ENCODE results near the gene PRKCE.
A peak's percentile ranks its signal among the peaks of the same experiment; 100 is the strongest.

Gene PRKCE

DNA sequence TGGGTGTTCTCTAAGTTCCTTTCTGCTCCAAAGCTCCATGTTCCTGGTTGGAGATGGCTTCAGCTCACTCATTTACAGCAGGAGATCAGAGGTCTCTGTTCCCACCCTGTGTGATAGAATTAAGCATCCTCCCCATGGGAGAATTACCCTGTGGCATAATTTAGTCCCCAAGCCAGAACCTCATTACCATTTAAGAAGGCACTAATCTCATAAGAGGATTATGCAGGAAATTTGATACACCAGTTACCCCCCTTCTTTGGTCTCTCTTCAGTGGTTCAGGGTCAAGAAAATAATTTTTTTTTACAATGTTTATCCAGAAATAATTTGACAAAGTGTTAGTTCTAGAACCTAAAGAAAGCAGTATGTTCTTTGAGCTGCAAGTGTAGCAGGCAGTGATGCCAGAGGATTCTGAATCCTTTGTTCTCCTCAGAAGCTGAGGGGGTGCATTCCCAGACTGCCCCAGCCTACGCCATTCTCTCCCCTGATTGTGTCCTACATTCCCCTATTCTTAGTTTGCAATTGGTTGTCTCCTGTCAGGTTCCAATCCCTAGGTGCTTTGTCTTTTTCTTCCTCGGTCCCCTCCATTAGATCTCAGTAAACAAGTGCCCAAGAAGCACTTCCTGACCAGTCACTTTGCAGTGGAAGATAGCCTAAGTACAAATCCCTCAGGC is 163.6 kb downstream of the PRKCE start:
- peak; percentile 40 for DNase-seq

DNA sequence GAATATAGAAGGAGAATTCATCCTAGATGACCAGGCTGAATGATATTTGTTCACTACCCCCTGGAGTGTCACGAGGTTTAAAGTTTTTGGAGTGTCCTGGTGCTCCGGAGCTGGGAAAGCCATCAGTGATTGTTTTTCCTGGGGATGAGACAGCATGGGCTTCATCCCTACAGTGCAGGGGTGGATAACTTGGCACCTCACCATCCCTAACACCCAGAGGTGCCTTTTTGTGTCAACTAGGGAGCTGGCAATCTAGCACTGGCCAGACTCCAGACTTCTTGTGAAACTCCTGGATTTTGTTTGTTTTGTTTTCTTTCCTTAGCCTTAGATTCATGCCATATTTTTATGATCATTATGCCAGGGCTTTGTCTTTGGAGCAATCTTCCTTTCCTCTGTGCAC is 164.8 kb downstream of the PRKCE start:
- no peak for DNase-seq

DNA sequence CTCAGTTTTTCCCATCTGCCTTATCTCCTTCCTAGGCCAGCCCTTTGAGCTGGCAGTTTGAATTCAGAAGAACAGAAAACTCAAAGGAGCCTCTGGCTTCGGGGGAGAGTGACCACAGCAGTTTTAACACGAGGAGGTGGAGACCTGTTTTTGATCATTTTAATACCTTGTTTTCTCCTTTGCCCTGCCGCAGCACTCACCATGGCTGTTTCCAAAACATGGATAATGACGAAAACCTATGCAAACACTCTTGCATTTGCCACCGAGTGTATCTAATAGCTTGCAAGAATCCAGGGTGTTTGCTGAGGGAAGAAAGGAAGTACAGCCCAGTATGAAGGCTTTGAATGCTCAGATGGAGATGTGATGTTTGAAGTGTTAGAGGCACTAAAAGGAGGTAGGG is 167.1 kb downstream of the PRKCE start:
- DNase-seq: peak; percentile 59

DNA sequence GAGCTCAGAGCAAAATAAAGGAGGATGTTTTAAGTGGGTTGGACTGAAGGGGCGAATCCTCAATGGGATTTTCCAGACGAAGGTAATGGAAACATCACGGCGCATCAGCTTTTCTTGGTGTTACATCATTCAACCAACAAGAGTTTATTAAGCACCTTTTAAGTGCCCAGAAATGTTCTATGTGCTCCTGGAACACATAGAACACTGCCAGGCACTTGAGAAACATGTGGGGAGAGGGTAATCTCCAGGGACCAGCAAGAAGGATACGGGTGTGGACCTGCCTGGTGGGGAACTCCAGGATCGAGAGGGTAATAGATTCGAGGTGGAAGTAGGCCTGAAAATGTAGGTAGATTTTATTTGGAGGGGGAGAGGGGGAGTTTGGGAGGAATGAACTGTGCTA is 168.6 kb downstream of the PRKCE start:
- DNase-seq: no peak

DNA sequence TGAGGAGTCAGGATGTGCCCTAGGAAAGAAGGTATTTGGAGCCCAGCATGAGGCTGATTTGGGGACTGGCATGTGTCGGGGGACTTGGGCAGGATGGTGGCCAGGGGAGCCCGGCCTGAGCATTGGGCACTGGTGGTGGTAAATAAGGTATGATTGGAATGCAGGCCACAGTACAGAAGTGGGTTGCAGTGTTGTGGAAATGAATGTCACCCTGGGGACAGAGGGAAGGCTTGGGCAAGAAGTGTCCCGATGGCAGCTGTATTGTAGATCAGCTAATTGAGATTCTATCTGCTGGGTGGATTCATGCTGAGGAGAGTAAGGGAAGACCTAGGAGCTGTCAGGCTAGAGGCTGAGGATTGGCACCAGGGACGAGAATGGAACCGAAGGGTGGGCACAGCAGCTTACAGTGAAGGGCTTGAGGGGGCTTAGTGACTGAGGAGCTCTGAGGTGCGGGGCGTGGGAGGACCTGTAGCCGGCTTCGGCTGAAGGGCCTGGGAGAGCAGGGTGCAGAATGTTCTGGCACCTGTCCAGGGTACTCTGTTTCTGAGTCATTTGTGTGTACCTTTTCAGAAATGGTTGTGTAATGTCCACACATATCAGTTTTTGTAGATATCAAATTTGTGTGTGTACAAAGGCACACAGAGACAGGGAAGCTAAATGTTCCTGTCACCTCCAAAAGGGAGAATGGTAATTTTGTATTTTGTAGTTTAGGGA is 170.2 kb downstream of the PRKCE start:
- DNase-seq: peak; percentile 87

DNA sequence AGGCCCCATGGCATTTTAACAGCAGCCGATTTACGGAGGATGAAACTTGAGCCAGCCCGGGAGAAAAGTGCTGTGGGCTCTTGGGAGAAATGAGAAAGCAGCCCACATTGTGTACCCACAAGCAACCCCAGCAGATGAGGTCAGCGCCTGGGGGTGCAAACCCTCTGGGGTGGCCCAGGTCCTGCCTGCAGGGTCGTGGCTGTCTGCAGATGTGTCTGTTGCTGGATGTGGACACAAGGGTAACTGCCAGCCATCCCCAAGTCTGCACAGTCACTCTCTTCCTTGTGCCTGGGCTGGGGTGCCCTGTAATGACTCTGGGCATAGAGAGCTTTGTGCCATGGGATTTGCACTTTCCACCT is 170.8 kb downstream of the PRKCE start:
- DNase-seq: no peak

DNA sequence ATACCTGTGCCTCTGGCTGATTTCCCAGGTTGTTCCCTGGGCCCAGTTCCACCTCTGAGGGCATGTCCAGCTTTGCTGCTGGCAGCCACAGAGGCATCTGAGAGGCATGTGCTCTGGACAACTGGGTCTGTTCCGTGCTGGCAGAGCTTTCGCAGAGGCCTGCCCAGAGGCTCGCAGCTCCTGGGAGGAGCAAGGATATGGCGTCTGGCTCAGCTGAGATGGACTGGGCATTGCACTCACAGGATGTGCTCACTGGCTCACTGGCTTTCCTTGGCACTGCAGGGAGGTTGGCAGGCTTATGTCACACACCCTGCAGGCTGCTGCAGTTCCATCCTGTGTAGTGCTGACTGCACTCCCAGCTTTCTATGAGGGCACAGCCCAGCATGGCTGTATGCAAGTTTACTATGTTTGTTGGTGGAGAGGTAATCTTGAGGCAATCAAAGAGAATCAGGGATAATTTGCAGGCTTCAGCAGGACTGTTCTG is 172.3 kb downstream of the PRKCE start:
- peak; percentile 38 for DNase-seq

DNA sequence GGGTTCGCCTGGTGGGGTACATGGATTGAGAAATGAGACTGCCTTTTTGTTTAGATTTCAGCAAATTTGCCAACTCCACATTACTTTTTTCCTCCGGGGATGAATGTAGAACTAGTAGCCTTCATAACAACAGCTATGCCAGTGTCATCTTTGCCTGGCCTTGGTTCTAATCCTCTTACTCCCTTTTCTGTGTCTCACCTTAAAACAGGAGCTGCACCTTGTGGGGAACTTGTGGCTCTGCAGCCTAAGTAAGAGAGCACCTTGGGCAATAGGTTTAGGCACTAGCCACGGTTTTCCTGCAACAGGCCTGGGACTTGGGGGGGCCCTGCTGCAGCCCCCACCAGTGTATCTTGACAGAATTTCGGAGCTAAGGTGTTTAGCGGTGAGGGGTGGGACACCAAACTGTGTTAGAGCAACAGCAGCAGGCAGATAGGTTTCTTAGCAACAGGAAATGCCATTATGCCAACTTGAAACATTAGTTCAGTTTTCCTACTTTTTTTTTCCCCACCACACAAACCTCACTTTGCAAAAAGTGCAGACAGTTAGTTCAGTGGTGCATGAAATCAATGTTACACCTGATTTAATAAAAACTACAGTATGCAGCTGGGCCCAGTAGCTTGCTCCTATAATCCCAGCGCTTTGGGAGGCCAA is 173.7 kb downstream of the PRKCE start:
- DNase-seq: peak; percentile 12

DNA sequence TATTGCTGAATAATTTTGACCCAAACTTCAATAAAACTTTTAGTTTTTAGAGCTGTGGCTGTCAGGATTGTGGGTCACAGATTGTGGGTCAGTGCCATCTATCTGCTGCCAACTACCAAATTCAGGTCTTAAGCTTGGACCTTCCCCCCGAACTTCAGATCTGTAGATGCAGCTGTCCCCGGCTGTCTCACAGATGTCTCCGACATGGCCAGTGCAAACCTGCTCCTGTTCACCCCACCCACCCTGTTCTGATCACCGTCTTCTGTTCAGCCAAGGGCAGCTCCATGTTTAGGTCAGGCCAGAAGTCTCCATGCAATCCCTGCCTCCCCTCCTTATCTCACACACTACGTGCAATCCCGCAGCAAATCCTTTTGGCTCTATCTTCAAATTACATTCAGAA is 175.0 kb downstream of the PRKCE start:
- DNase-seq: no peak

DNA sequence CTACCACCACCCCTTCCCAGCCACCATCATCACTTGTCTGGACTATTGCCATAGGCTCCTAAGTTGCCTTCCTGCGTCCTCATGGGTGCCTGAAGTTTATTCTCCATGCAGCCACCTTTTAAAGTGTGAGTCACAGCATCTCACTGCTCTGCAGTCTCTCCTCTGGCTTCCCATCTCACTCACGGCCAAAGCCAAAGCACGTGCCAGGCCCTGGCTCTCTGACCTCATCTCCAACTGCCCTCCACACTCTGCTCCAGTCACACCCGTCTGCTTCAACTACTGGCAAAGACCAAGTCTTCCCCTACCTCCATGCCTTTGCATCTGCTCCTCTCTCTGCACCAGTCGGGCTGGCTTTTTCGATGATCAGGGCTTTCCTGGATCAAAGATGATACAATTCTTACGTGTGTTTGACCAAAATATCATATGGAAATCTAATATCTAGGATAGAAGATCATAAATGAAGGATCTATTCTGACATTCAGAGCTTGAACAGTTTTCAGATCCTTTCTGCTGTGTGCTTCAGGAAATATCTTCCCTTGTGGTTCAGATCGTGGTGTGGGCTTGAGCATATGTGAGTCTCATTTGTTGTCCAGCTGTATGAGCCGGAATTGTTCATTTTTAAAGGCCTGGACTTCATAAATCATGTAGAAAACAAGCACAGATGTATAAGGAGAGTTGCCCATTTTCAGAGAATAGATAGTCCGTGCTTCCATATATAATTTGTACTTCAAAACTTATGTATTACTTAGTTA is 175.6 kb downstream of the PRKCE start:
- DNase-seq: no peak

DNA sequence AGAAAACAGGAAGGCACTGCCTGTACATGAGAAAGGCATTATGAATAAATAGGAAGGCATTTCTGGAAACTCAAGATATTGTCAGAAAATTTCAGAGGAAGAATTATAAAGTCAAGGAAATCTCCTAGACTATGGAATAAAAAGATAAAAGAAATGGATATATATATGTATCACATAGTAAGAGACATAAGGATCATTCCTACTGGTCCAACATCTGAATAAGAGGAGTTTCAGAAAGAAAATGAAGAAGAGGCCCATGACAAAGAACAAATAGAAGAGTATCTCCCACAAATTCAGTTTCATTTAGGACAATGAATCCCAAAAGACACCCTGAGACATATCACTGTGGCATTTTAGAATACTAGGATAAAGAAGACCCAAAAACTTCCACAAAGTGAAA is 178.8 kb downstream of the PRKCE start:
- DNase-seq: no peak

DNA sequence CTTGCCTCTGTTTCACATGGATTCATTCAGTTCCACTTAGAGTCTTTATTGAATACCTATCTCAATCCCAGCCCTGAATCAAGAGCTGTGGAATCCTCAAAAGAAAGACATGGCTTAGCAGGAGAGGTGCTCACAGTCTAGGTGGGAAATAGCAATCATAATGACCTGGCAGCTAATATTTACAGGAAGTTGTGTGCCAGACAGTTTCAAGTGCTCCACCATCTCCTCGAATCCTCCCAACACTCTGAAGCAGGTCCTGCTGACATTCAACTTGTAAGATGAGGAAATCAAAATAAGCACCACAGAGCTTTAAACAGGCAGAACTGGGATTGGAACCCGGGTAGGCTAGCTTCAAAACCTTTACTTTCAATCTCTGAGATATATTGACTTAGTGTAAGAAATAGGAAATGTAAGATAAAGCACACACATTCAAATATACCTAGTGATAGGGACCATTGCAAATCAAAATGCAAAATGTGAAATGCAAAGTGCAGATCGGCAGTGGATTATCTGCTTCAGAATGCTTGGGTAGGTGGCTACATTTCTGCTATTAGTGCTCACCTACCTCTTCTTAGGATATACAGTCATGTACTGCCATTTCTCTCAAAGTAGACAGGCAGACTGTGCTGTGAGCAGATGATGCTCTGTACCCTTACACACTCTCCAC is 182.0 kb downstream of the PRKCE start:
- DNase-seq: peak; percentile 9

DNA sequence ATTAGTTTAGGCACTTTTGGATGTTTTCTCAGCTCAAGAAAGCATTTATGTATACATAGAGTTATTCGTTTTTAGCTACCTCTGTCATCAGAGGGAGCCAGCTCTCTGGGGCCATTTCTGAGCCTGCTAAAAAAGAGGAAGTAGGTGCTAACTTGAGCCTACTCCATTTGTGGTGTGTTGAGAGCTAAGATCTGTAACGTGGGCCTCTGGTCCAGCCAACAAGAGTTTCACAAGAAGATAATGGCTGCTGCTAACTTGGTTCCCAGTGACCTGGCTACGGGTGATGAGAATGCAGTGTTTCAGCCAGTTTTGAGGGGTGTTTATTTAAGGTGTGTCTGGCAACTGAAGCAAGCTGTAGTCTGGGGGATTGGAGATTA is 182.5 kb downstream of the PRKCE start:
- DNase-seq: no peak

DNA sequence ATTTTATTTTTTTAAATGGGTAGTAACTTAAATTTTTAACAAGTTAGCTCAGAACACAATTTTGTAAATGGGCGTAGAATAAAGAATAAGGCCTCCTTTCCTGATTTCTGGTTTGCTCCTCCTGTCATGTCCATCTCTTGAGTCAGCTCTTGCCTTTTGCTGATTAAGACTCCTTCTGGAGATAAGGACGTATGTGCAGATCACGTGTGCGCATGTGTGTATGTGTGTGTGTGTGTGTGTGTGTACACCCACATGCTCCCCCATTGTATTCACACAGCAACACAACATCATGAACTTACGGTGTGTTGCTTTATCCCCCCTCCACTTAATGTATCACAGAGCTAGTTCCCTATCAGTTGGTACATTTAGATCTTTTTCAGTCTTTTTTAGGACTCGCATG is 182.9 kb downstream of the PRKCE start:
- DNase-seq: no peak

DNA sequence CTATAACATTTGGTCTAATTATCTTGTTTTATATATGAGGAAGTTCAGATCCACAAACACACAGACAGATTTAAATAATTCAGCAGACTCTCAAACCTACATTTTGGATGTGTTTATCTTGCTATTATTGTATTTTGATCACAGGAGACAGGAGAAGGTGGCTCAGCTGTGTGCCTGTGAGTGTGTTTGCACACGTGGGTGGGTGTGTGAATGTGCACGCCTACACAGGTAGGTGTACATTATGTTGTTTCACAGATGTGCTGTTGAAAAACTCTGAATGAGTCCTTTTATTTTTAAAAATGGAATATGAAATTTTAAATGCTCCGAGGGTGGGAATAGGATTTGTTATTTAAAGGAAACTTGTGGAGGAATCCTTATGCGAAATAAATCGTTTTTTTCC is 183.4 kb downstream of the PRKCE start:
- DNase-seq: no peak

DNA sequence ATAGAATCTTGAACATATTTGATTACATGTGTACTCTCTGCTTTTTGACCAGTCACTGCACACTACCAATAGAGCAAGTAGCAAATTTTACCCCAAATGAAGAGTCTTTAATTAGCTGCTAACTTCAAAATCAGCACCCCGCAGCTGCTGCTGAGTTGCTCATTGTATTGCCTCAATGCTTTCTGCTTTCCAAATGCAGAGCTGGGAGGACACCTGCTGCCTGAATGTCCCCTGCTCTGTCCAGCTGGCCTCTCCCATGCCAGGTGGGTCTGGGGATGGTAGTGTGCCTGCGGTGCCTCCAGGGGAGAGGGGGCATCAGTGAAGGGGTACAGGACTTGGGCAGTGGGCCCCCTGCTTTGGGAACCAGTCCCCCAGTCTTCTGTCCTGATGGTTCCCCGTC is 184.8 kb downstream of the PRKCE start:
- DNase-seq: no peak

DNA sequence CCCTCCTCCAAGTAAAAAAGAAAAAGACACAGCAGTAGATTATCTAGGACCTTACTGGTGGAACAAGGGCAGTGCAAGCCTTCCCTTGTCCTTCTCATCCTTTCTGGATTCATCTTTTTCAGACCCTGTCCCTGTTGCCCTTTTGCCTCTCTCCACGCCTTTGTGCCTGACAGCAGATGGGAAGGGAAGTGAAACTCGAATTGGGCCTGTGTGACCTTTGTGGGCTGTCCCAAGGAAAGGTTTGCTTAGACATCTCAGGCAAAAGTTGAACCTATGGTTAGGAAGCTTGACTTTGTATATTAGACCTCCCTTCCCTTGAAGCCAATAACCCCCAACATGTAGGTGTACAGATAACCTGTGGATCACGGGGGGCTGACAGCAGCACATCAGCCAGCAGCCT is 185.3 kb downstream of the PRKCE start:
- DNase-seq: no peak

DNA sequence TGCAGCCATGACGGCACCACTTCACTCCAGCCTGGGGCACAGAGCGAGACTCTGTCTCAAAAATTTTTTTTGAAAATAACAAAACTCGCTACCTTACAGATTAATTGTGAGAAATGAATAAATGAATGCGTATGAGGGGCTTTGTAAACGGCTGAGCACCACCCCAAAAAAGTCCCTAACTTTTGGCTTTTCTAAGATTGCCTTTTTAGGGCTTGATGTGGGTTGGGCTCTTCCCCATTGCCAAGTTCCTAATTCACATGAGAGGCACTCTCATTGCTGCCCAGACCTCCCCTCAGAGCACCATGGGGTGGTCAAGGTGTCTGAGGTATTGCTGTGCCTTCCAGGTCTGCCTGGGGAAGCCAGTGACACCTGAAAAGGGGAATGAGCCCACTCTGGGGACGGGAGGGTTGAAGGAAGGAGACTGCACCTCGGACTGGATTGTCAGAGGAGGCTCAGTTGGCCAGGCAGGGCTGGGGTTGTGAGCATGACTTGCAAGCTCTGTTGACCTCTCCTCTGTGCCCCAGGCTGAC is 186.4 kb downstream of the PRKCE start:
- no peak for DNase-seq

DNA sequence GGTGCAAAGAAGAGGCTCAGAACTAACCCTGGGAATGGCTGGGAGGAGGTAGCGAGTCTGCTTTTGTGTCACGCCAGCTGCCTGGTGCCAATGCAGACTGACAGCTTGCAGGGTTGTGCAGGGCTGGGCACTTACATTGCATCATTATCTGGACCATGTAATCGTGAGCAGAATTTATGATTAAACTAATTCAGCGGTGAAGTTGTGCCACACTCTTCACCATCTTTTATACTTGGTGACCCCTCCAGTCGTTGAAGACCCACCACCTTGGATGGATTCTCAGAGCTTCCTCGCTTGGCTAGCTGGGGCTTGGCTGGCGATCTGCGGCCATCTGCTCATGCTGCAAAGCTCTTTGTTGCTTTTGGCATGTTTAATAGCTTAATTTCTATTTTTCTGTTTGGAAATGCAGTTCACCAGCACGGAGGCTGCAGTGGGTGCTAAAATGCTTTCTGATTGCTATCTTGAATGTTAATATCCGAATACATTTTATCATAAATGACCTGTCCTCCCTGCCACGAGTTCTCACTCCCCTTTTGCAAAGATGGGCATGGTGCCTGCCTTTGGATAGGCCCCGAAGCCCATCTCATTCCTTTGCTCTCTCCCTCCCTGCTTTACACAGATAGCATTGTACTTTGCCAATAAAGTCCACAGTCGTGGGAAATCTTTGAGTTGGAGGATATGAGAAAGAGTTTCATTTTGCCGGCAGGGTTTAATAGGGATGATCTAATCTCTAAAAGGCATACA is 188.2 kb downstream of the PRKCE start:
- no peak for DNase-seq

DNA sequence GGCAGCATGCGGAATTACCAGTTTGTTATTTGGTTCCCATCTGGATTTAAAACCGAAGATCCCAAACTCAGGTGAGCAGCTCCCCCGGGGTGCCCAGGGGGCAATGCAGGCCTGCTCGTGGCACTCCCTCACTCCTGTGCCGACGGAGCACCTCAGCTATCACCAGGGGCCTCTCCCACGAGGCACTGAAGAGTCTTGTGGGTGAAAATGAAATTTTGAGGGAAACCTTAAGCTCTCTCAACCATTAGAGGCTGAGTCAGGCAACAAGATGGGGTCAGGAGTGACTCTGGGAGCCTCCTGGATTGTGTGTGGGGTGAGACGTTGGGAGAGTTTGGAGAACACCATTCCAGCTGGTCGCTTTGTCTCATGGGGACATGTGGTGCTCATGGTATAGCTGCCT is 189.0 kb downstream of the PRKCE start:
- DNase-seq: no peak

DNA sequence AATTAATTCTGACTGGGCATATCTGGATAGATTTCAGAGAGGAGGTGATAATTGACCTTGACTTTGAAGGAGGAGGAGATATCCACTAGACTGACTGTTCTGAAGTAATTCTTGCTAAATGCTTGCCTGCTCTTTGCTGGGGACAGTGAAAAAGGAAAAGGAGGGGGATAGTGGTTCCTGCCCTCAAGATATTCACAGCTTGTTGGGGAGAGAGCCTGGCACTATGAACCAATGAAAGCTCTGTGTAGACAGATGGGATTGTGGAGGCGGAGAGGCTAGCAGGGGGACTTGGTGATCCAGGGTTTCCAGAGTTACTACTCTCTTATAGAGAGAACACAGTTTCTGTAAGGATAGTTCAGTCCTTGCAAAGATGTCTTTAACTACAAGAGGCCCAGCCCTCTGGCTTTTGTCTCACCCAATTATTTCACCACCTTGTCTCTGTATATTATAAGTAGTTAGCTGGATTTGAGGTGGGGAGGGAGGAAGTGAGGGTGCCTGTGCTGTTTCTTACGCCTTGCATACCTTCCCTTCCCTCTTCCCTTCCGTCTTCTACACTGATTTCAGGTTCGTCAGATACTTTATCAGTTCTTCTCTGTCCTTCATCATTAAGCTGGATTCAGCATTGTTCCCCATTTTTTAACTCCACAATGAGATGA is 190.4 kb downstream of the PRKCE start:
- DNase-seq: no peak

DNA sequence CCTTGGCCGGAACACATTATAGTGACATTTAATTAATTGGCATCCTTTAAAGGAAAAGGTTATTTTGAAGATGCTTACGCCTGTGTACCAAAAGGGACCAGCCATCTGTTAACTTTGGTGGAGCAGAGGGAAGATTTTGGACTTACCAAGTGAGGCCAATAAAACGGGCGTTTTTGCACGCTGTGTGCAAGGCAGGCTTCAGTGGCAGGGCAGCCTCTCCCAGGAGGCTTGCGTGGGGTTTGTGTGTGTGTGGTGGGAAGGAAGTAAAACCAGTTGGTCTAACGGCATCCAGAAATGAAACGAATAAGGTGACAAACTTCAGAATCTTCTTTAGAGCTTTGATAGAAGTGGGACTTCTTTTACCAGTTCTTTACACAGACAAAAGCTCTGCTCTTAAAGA is 191.7 kb downstream of the PRKCE start:
- DNase-seq: no peak

All from DMS53 (cell line).